ENCODE measurements around the gene ZNF586. TPM values are rescaled to one million over a fixed set of nuclear protein-coding genes. Genes with fewer than 3 reads are reported as not detected.

The ZNF586 gene
- total RNA-seq, 6 donors from 2014 or later = 13.2 to 30.4 (median 19.6) TPM

DNA sequence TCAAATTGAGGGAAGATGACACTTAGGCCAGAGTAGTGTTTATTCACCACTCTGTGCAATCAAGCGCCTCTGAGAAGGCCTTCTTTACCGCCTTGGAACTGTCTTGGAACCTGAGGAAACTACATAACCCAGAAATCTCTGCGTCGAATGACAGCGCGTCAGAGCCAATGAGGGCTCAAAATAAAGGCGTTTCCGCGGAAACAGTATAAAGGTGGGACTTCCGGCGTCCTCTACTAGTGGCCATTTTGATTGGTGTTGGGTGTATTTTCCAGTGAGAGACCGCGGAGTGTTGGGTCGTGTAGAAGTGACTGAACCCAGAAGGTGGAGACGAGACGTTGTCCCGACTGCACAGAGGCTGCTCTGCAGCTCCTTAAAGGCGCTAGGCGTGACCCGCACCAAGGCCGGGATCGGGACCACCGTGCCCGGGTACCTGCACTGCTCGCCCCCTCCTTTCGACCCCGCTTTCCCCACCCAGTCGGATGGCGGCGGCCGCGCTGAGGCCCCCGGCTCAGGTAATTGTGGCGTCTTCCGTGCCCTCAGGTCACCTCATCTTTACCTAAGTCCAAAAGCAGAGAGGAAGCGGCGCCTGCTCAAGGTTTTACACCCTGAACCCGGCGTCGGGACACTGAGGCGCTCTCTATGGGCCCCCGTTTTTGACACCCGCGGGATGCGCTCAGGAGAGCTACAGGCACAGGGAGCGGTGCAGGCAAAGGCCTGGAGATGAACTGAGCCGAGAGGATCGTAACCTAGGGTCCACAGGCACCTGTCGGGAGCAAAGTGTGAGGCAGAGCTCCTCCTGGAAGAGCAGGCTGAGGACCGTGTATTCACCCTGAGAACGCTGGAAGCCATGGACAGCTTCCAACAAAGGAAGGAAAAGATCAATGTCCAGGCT is 22.6 kb upstream of the ZNF586 start, which contains the start of gene ZNF776:
TSS of gene ZNF776 (plus strand) at position 236 of the 892 bp plus-strand sequence. CDS start at position 480, 244 bp downstream.
- H3K27ac ChIP-seq = peak within 1 kb of the TSS; percentile 84 to 92 (median 89)
- H3K36me3 ChIP-seq = peaks cover 12 to 37% (median 33%) of the 10 kb centered on the region in 4 donors
- WGBS, 2 donors = 2% methylated on average over 36 to 51 of the region's 51 CpGs
- no peaks in the 10 kb centered on the region for H3K27me3 ChIP-seq
- H3K9me3 ChIP-seq = peaks cover 32 to 44% (median 38%) of the 10 kb centered on the region in 4 donors
- peak within 1 kb of the TSS; percentile 74 to 93 (median 92) for H3K4me3 ChIP-seq
- peak; percentile 85 to 89 for DNase-seq
- peak in 2 of 4 donors; percentile 60 to 65 for TF ChIP-seq POLR2A (IDR thresholded peaks at IDR 0.05)
- TF ChIP-seq POLR2AphosphoS5 (IDR thresholded peaks at IDR 0.05) = peak; percentile 62 to 67
- TF ChIP-seq CTCF (IDR thresholded peaks at IDR 0.05) = peak in 1 of 6 experiments; percentile 17
- TF ChIP-seq EP300 (IDR thresholded peaks at IDR 0.05) = no peak
- ATAC-seq (ENCODE audit: low FRiP score in 2 of 2) = peak; percentile 97 to 98
- H3K4me1 ChIP-seq = peaks cover 5 to 18% (median 11%) of the 10 kb centered on the region in 4 donors

- no peaks in the 10 kb centered on the region for H3K27me3 ChIP-seq
- H3K4me3 ChIP-seq = peak overlapping the region; percentile 74 to 93 (median 92)
- TF ChIP-seq EP300 (IDR thresholded peaks at IDR 0.05) (no peak), CTCF (IDR thresholded peaks at IDR 0.05) (no peak), POLR2AphosphoS5 (IDR thresholded peaks at IDR 0.05) (no peak), POLR2A (IDR thresholded peaks at IDR 0.05) (no peak)
- H3K27ac ChIP-seq = peak overlapping the region in 2 of 4 donors; percentile 84 to 88
- 42 to 51% methylated on average over 6 of the region's 6 CpGs for WGBS, 2 donors
- peaks cover 37 to 50% (median 45%) of the 10 kb centered on the region in 4 donors for H3K9me3 ChIP-seq
- no peak for ATAC-seq (ENCODE audit: low FRiP score in 2 of 2)
- no peak for DNase-seq
- H3K36me3 ChIP-seq = peaks cover 16 to 44% (median 39%) of the 10 kb centered on the region in 4 donors
- peaks cover 5 to 18% (median 11%) of the 10 kb centered on the region in 4 donors for H3K4me1 ChIP-seq
Observed at GRCh38 chr19:57747472-57747807, 22.0 kb upstream of the ZNF586 start.

DNA sequence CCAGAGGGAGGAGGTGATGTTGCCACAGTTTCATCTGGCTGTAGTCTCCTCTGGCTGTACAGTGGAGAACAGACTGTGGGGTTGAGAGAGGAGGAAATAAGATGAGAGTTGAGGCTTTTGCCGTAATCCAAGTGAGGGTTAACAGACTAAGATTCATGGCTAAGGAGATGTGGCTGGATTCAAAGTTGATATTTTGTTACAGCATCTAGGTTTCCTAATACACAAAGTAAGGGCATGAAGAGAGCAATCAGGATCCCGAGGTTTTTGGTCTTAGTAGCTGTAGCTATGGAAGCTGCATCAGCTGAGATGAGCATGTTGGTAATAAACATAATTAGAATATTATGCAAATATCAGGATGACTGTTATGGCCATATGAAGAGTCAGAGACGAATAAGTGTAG is 21.4 kb upstream of the ZNF586 start:
- 94% methylated on average over 3 of the region's 3 CpGs for WGBS, 2 donors
- peaks cover 43 to 56% (median 50%) of the 10 kb centered on the region in 4 donors for H3K9me3 ChIP-seq
- H3K4me1 ChIP-seq = peaks cover 5 to 18% (median 11%) of the 10 kb centered on the region in 4 donors
- peak overlapping the region in 2 of 4 donors; percentile 91 to 93 for H3K4me3 ChIP-seq
- H3K27ac ChIP-seq = no peak overlapping the region
- ATAC-seq (ENCODE audit: low FRiP score in 2 of 2) (no peak), DNase-seq (no peak)
- TF ChIP-seq EP300 (IDR thresholded peaks at IDR 0.05) (no peak), CTCF (IDR thresholded peaks at IDR 0.05) (no peak), POLR2A (IDR thresholded peaks at IDR 0.05) (no peak), POLR2AphosphoS5 (IDR thresholded peaks at IDR 0.05) (no peak)
- H3K27me3 ChIP-seq = no peaks in the 10 kb centered on the region
- peaks cover 22 to 49% (median 45%) of the 10 kb centered on the region in 4 donors for H3K36me3 ChIP-seq

DNA sequence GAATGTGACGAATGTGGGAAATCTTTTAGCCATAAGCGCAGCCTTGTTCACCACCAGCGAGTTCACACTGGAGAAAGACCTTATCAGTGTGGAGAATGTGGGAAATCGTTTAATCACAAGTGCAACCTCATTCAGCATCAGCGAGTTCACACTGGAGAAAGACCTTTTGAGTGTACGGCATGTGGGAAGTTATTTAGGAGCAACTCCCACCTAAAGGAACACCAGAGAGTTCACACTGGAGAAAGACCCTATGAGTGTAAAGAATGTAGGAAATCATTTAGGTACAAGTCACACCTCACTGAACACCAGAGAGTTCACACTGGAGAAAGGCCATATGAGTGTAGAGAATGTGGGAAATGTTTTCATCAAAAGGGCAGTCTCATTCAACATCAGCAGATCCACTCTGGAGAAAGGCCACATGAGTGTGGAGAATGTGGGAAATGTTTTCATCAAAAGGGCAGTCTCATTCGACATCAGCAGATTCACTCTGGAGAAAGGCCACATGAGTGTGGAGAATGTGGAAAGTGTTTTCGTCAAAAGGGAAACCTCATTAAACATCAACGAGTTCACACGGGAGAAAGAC is 15.3 kb upstream of the ZNF586 start:
- 96% methylated on average over 10 of the region's 10 CpGs for WGBS, 2 donors
- Histone ChIP-seq H3K27me3 (no peaks in the 10 kb centered on the region), H3K36me3 (peaks cover 42 to 99% (median 84%) of the 10 kb centered on the region in 4 donors), H3K9me3 (peaks cover 77 to 96% (median 94%) of the 10 kb centered on the region in 4 donors), H3K27ac (no peak overlapping the region), H3K4me3 (no peak overlapping the region), H3K4me1 (no peaks in the 10 kb centered on the region)
- ATAC-seq (ENCODE audit: low FRiP score in 2 of 2) (no peak), DNase-seq (no peak)
- TF ChIP-seq POLR2AphosphoS5 (IDR thresholded peaks at IDR 0.05) (no peak), EP300 (IDR thresholded peaks at IDR 0.05) (no peak), CTCF (IDR thresholded peaks at IDR 0.05) (no peak)

Data from upper lobe of left lung (tissue), 6 donors.